SK-N-MC (cell line): ENCODE measurements around the gene HTD2.

Experiments
- EZH2 ChIP-seq: fragments of 200-600 bp; sonication (generic); IDR thresholded peaks from one replicate; pipeline ENCODE4 v1.6.1; 2017; ENCODE audit warnings: antibody characterized with exemption
- POLR2AphosphoS5 ChIP-seq: IDR thresholded peaks from 2 replicates; pipeline ENCODE4 v1.6.1; 2012; ENCODE audit warnings: mild to moderate bottlenecking, low read depth, low read length, borderline replicate concordance

GRCh38 chr3:58307639-58308215 lies 1.4 kb downstream of the HTD2 start:
- TF ChIP-seq EZH2 (no peak), POLR2AphosphoS5 (no peak)
